Mammary epithelial cell (primary cell): ENCODE data around the gene NAMPT.
"Not testable (repeated sequence)": the region's sequence is repeated elsewhere in the genome, so short reads cannot be mapped to it uniquely, and the experiment has no call there.

Source experiments
- CTCF ChIP-seq, 2 donors: IDR thresholded peaks in 1 of 2; conservative IDR thresholded peaks in 1 of 2; 2 replicates each; pipeline ENCODE4 v1.5.1; 2011 to 2012; ENCODE audit warnings: inconsistent platforms in 2 of 2, low read length in 2 of 2, mild to moderate bottlenecking in 2 of 2, control low read depth in 1 of 2, low read depth in 1 of 2; ENCODE audit not compliant: insufficient read depth in 1 of 2; ENCODE audit errors: extremely low read depth in 1 of 2
- EZH2 ChIP-seq: IDR thresholded peaks from 2 replicates; pipeline ENCODE4 v1.6.1; 2012; ENCODE audit warnings: low read length, inconsistent platforms, borderline replicate concordance

DNA sequence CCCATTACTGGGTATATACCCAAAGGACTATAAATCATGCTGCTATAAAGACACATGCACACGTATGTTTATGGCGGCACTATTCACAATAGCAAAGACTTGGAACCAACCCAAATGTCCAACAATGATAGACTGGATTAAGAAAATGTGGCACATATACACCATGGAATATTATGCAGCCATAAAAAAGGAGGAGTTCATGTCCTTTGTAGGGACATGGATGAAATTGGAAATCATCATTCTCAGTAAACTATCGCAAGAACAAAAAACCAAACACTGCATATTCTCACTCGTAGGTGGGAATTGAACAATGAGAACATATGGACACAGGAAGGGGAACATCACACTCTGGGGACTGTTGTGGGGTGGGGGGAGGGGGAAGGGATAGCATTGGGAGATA lies 13.8 kb upstream of the NAMPT start:
- TF ChIP-seq CTCF (conservative IDR thresholded peaks at IDR 0.05 in 1 of 2, IDR thresholded peaks at IDR 0.05 in 1 of 2; ENCODE audit: extremely low read depth in 1 of 2, insufficient read depth in 1 of 2, low read depth in 1 of 2, low read length in 2 of 2); EZH2: not testable (repeated sequence)
